Adrenal gland (tissue), 5 donors: ENCODE results near the gene TNIP2.

ENCODE experiments used
- CTCF ChIP-seq, 6 experiments: fragments of 450-650 bp in 4 of 6; fragments of 200-600 bp in 2 of 6; sonication (generic) in 1 of 6; IDR thresholded peaks; 1 replicate in 5 of 6; 2 replicates in 1 of 6; pipeline versions ENCODE4 v1.5.1 to v1.8.0; 2016 to 2021; ENCODE audit warnings: antibody characterized with exemption in 6 of 6, mild to moderate bottlenecking in 2 of 6, moderate library complexity in 1 of 6
- POLR2A ChIP-seq, 2 donors: fragments of 450-650 bp; IDR thresholded peaks; one replicate each; pipeline ENCODE4 v1.6.1; 2017; ENCODE audit warnings: antibody characterized with exemption in 2 of 2, mild to moderate bottlenecking in 2 of 2, moderate library complexity in 1 of 2
- donor health status: DM: no; HTN: no; CAD: no.

GRCh38 chr4:2803624-2804448, 47.7 kb upstream of the TNIP2 start:
- TF ChIP-seq CTCF (IDR thresholded peaks at IDR 0.05) (no peak), POLR2A (IDR thresholded peaks at IDR 0.05) (no peak)
